ENCODE data around the gene IQCB1. TPM values are rescaled to one million over a fixed set of nuclear protein-coding genes. Genes with fewer than 3 reads are reported as not detected.
"Not testable (repeated sequence)": the region's sequence is repeated elsewhere in the genome, so short reads cannot be mapped to it uniquely, and the experiment has no call there.

IQCB1 gene
- total RNA-seq, 2 experiments from 2014 or later = 35.3 to 39.1 TPM

GRCh38 chr3:121794264-121794983, 40.4 kb downstream of the IQCB1 start:
- Mint-ChIP-seq H3K9me3 (no peaks in the 10 kb centered on the region), H3K27me3 (no peaks in the 10 kb centered on the region), H3K4me3 (no peak overlapping the region), H3K27ac (no peak overlapping the region), H3K4me1 (no peaks in the 10 kb centered on the region), H3K36me3 (ENCODE audit: low read depth) (peaks cover 44% of the 10 kb centered on the region)
- CTCF ChIA-PET = interaction anchor here (0.8 kb wide), 1 partner anchor 34 kb away, joined by 3 read pairs; no protein-coding TSS in a partner anchor
- no peak for DNase-seq
- POLR2A ChIA-PET = interaction anchor here (1.2 kb wide), 2 partner anchors 40 to 134 kb away, joined by 3 read pairs; partner anchors contain the start of genes EAF2 and IQCB1

GRCh38 chr3:121793078-121793477, 41.8 kb downstream of the IQCB1 start:
- ChIA-PET POLR2A (no interaction called here), CTCF (no interaction called here)
- Mint-ChIP-seq H3K27ac (no peak overlapping the region), H3K36me3 (ENCODE audit: low read depth) (peaks cover 54% of the 10 kb centered on the region), H3K27me3 (no peaks in the 10 kb centered on the region), H3K9me3 (no peaks in the 10 kb centered on the region), H3K4me1 (no peaks in the 10 kb centered on the region), H3K4me3 (no peak overlapping the region)
- DNase-seq = no peak

GRCh38 chr3:121786485-121786884, 48.4 kb downstream of the IQCB1 start:
- Mint-ChIP-seq H3K27me3 (no peaks in the 10 kb centered on the region), H3K4me1 (no peaks in the 10 kb centered on the region), H3K9me3 (no peaks in the 10 kb centered on the region), H3K4me3 (no peak overlapping the region), H3K27ac (no peak overlapping the region), H3K36me3 (ENCODE audit: low read depth) (peaks cover 71% of the 10 kb centered on the region)
- ChIA-PET CTCF (no interaction called here), POLR2A (no interaction called here)
- no peak for DNase-seq

GRCh38 chr3:121782784-121783183, 52.1 kb downstream of the IQCB1 start:
- DNase-seq, H3K27ac Mint-ChIP-seq, POLR2A ChIA-PET, H3K27me3 Mint-ChIP-seq, H3K9me3 Mint-ChIP-seq, CTCF ChIA-PET, H3K4me3 Mint-ChIP-seq, H3K4me1 Mint-ChIP-seq: not testable (repeated sequence)
- H3K36me3 Mint-ChIP-seq (ENCODE audit: low read depth) = peaks cover 80% of the 10 kb centered on the region

- ChIA-PET POLR2A (no interaction called here), CTCF (no interaction called here)
- no peak for DNase-seq
- Mint-ChIP-seq H3K9me3 (no peaks in the 10 kb centered on the region), H3K4me3 (no peak overlapping the region), H3K4me1 (no peaks in the 10 kb centered on the region), H3K27me3 (no peaks in the 10 kb centered on the region), H3K27ac (no peak overlapping the region), H3K36me3 (ENCODE audit: low read depth) (peaks cover 77% of the 10 kb centered on the region)
Measured at GRCh38 chr3:121781611-121782010, 53.2 kb downstream of the IQCB1 start.

GRCh38 chr3:121775095-121775494, 59.8 kb downstream of the IQCB1 start:
- H3K36me3 Mint-ChIP-seq (ENCODE audit: low read depth) = peaks cover 79% of the 10 kb centered on the region
- DNase-seq, H3K4me1 Mint-ChIP-seq, H3K27ac Mint-ChIP-seq, H3K4me3 Mint-ChIP-seq, H3K9me3 Mint-ChIP-seq, H3K27me3 Mint-ChIP-seq, CTCF ChIA-PET, POLR2A ChIA-PET: not testable (repeated sequence)

- no peak overlapping the region for H3K27ac Mint-ChIP-seq
- no peak overlapping the region for H3K4me3 Mint-ChIP-seq
- H3K36me3 Mint-ChIP-seq (ENCODE audit: low read depth) = peaks cover 48% of the 10 kb centered on the region
- no peaks in the 10 kb centered on the region for H3K4me1 Mint-ChIP-seq
- no peaks in the 10 kb centered on the region for H3K9me3 Mint-ChIP-seq
- CTCF ChIA-PET = no interaction called here
- POLR2A ChIA-PET = no interaction called here
- H3K27me3 Mint-ChIP-seq = no peaks in the 10 kb centered on the region
- no peak for DNase-seq
Measured at GRCh38 chr3:121769246-121769645, 65.6 kb downstream of the IQCB1 start.

GRCh38 chr3:121768452-121768851, 66.4 kb downstream of the IQCB1 start:
- no peak for DNase-seq
- Mint-ChIP-seq H3K27me3 (no peaks in the 10 kb centered on the region), H3K27ac (no peak overlapping the region), H3K4me3 (no peak overlapping the region), H3K4me1 (no peaks in the 10 kb centered on the region), H3K9me3 (no peaks in the 10 kb centered on the region), H3K36me3 (ENCODE audit: low read depth) (peaks cover 40% of the 10 kb centered on the region)
- CTCF ChIA-PET = no interaction called here
- POLR2A ChIA-PET = no interaction called here

- no peaks in the 10 kb centered on the region for H3K4me1 Mint-ChIP-seq
- H3K4me3 Mint-ChIP-seq = no peak overlapping the region
- H3K9me3 Mint-ChIP-seq = no peaks in the 10 kb centered on the region
- H3K27ac Mint-ChIP-seq = no peak overlapping the region
- H3K27me3 Mint-ChIP-seq = peaks cover 6% of the 10 kb centered on the region
- ChIA-PET CTCF (no interaction called here), POLR2A (interaction anchor here (1.3 to 1.4 kb wide), 2 partner anchors 9 to 11 kb away, joined by 4 to 7 read pairs; partner anchors contain the start of gene GOLGB1)
- DNase-seq = no peak
- no peaks in the 10 kb centered on the region for H3K36me3 Mint-ChIP-seq (ENCODE audit: low read depth)
Measured at GRCh38 chr3:121759541-121760202, 75.2 kb downstream of the IQCB1 start.

GRCh38 chr3:121758727-121759450, 76.0 kb downstream of the IQCB1 start:
- Mint-ChIP-seq H3K4me1 (no peaks in the 10 kb centered on the region), H3K36me3 (ENCODE audit: low read depth) (no peaks in the 10 kb centered on the region), H3K27me3 (peaks cover 6% of the 10 kb centered on the region), H3K9me3 (no peaks in the 10 kb centered on the region), H3K27ac (no peak overlapping the region), H3K4me3 (no peak overlapping the region)
- DNase-seq = no peak
- CTCF ChIA-PET = no interaction called here
- POLR2A ChIA-PET = interaction anchor here (1.2 to 1.4 kb wide), 3 partner anchors 9 to 10 kb away, joined by 4 to 7 read pairs (median 5); partner anchors contain the start of gene GOLGB1

GRCh38 chr3:121757812-121758545, 76.9 kb downstream of the IQCB1 start:
- ChIA-PET CTCF (no interaction called here), POLR2A (interaction anchor here (1.2 kb wide), 1 partner anchor 8 kb away, joined by 5 read pairs; the partner anchor contains the start of gene GOLGB1)
- H3K27me3 Mint-ChIP-seq = peaks cover 8% of the 10 kb centered on the region
- no peaks in the 10 kb centered on the region for H3K4me1 Mint-ChIP-seq
- no peak overlapping the region for H3K27ac Mint-ChIP-seq
- H3K4me3 Mint-ChIP-seq = no peak overlapping the region
- no peaks in the 10 kb centered on the region for H3K9me3 Mint-ChIP-seq
- DNase-seq = no peak
- H3K36me3 Mint-ChIP-seq (ENCODE audit: low read depth) = no peaks in the 10 kb centered on the region

- ChIA-PET POLR2A (interaction anchor here (1.2 kb wide), 1 partner anchor 8 kb away, joined by 5 read pairs; the partner anchor contains the start of gene GOLGB1), CTCF (no interaction called here)
- H3K4me3 Mint-ChIP-seq = no peak overlapping the region
- H3K9me3 Mint-ChIP-seq = no peaks in the 10 kb centered on the region
- peaks cover 10% of the 10 kb centered on the region for H3K27me3 Mint-ChIP-seq
- no peaks in the 10 kb centered on the region for H3K36me3 Mint-ChIP-seq (ENCODE audit: low read depth)
- DNase-seq = no peak
- H3K27ac Mint-ChIP-seq = no peak overlapping the region
- no peaks in the 10 kb centered on the region for H3K4me1 Mint-ChIP-seq
Measured at GRCh38 chr3:121757087-121757811, 77.6 kb downstream of the IQCB1 start.

Data from activated CD4-positive, alpha-beta memory T cell treated with anti-CD3 and anti-CD28 coated beads, Interleukin-2, amount 10 ng/mL, durations not matched to agents 7 days and 5 days (primary cell).